HG02763 (cell line): ENCODE measurements around the gene RGS6.

ENCODE experiments used
- ATAC-seq: cut with Tn5 transposase; IDR thresholded peaks from one replicate; pipeline ENCODE4 v1.9.1; 2021; ENCODE audit warnings: mild to moderate bottlenecking, moderate library complexity; ENCODE audit not compliant: unreplicated experiment

Gene RGS6

DNA sequence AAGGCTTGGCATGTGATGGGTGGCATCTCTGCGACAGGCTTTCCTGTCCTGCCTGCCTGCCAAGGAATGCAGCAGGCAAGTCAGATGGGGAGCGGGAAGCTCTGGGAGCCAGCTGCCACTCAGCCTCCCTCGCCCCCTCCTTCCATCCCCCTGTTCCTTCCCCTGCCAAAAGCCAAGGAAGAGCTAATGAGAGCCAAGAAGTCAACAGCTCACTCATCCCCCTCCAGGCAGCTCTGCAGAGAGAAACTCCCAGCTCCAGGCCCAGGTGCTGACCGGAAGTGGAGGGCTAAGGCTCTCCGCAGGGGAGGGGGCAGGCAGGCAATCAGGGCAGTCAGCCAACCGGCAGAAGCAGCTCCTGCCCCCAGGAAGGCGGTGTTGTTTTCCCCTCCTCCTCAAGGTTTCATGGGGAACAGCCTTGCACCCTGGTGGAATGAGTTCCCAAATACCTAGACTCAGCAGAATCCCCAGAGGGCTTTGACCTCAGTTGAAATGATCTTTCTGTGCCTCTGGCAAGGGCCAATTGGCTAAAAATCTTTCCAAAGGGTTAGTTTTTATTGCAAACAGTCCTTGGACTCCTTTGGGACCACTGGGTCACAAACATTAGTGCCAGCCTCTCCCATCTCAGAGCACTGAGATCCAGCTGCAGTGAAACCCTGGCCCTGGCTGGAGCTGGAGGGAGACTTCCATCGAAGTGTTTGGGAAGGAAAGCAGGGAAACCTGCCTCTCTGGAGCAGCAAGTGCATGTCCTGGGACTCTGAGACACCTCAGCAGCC is 612.6 kb downstream of the RGS6 start:
- ATAC-seq: no peak

DNA sequence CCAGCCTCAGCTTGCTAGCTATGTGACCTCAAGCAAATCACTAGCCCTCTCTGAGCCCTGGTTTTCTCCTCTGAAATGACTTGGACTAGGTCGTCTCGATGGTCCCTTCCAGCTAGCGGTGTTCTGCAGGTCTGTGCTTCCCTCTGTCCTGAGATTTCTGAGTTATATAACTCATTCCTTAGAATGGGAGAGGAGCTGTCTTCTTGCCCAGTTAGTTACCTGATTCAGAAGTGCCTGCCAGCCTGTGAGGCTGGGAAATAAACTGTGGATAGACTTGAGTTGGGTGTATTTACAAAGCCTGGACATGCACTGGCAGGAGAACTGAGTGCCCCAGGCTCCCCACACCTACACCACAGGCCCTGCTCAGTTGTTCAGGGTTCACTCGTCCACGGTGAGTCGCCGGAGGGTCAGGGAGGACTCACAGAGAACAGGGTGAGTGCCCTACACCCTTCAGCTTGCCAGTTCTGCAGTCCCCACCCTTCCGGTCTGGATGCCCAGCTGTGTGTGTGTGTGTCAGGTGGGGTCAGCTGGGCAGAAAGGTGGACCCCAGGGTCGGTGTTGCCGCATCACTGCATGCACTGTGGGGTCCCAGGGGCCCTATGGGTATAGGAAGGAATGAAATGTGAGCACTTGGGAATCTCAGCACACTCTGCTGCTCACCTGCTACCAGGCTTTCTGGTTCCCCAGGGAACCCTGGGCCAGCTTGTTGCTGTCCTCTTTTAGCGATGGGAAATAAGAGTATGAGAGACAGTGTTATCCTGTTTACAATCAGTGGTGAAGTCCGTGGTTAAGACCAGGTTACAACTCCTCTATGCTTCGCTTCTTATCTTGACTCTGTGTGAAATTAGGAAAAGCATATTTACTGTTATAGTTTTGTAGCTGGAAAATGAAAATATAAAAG is 613.4 kb downstream of the RGS6 start:
- no peak for ATAC-seq

DNA sequence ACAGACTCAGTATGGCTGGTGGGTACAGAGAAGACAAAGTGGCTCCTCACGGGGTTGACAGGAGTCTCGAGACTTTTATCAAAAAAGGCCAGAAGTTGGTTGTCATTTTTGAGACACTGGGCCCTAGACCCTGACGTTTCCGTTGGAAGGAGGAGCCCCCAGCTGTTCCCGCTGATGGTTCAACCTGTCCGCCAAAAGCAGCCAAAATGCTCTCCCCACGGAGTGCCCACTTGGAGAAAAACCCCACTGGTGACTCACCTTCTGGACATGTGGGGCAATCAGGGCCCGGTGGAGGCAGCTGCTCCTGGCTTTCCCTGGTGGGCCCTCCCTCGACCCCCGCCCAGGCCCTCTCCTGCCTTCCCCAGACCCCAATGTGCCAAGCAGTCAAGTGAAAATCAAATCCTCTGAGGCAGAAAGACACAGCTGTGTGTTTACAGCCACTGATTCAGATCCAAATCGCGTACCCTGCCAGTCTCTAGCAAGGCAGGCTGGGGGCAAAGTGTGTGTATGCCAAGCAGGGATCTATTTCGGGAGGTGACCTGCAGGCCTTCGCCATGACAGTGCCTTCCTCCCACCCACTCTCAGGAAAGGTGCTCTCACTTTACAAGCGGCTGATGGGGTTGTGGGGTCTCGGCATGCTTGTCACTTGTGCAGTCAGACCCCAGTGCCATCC is 614.3 kb downstream of the RGS6 start:
- ATAC-seq: no peak

DNA sequence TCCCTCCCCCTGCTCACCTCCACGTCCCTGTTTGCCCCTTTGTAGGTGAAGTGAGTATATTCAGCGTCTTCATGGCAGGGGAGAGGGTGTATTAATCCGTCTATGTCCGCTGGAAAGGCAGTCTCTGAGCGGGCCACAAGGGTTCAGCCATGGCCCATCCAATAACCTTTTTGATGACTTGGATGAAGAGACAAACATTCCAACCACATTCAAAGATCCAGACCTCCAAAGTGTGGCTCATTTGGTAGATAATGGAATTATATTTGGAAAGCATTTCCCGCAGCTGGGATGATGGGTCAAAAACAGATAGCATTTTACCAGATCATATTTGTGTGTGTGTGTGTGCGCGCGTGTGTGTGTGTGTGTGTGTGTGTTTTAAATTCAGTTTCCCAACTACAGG is 615.8 kb downstream of the RGS6 start:
- ATAC-seq: no peak

DNA sequence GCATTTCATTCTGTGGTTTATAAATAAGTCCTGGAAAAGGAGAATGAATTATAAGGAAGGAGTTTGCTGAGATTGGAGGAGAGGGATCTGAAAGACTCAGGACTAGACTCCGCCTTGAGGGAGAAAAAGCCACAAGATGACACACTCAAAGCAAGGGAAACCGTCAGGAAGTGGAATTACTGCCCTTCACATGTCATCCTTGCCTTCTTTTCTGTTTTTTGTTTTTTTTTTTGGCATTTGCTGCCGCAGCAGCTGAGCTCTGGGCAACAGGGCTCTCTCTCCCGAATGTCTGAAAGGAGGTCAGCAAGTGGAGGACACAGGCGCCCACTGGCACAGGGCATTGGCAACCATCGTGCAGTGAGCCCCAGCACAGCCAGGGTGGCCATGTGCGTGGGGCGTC is 616.8 kb downstream of the RGS6 start:
- ATAC-seq: no peak

DNA sequence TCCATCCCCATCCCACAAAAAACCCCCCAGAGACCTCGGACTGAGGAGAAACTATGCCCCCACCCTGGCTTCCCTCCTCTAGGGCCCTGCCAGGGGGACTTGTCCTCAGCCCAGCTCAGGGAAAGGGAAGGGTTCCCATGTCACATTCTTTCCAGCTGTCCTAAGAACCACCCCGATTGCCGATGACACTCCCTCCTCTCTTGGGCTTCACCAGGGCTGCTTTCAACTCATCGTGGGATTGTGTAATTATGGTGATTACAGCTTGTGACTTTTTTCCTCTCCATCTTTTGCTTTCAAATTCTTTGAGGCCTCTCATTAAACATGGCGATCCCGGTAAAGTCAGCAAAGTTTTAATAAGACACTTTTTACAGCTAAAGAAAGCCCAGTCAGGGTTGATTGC is 617.6 kb downstream of the RGS6 start:
- no peak for ATAC-seq

DNA sequence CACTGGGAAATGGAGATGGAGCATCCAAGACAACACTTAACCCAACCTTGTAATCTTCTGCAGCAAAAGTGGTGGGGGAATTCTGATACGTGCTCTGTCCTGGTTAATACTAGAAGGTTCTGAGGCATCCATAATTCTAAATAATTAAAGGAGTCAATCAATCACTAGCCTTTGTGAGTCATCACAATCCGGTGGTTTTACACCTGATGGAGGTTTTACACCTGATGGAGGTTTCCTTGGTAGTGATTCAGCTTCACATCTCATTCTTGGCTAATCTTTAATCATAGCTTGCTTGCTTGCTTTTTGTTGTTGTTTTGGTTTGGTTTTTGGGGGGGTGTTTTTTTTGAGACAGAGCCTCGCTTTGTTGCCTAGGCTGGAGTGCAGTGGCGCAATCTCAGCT is 618.3 kb downstream of the RGS6 start:
- ATAC-seq: no peak

DNA sequence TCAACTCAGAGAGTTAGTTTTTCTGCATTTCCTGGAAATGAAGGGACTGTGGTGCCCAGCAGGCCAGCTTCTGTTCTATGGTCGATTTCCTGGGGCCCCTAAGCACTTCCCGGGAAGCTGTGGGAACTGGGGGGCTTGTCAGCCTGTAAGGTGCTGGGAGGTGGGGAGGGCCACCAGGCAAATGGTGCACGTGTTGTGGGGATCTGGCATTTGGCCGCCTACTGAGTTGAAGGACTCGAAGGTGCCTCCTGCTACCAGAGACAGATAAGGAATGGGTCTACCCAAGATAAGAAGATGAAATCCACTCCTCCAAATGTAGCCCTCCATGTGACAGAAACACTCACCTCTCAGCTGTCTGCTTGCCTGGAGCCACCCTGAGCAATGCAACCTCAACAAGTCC is 620.0 kb downstream of the RGS6 start:
- ATAC-seq: no peak

DNA sequence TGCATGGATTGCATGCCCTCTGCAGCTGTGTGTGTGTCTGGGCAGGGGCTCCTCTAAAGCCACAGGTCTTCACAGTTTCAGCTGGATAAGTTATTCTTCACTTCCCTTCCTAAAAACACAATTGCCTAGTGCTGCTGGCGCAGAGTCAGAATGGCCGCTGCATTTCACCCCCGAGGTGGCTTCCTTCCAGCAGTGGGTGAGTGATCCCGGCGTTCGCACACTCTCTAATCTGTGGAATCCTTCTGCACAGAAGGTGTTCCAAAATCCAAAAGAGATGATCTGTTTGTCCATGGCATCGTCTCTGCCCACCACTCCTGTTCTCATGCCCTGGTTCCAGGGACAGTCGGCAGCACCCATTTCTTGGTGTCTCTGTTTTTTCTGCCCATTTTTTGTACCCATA is 620.9 kb downstream of the RGS6 start:
- ATAC-seq: no peak

DNA sequence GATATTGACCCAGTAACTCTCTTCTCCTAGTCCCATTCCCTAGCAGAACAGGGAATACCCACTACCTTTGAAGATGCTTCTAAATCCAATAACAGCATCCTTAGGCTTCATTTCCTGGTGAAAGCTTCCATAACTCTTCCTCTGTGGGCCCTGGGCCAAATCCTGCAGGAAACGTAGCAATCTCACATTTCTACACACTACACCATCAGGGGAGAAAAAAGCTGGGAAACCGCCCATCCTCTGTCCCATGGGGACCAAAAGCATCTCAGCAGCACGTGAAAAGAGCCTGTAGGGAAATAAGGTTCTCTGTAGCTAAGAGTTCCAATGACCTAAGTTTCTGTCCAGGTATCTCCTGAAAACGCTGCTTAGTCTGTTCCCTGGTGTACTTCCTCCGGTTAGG is 621.4 kb downstream of the RGS6 start:
- ATAC-seq: no peak

DNA sequence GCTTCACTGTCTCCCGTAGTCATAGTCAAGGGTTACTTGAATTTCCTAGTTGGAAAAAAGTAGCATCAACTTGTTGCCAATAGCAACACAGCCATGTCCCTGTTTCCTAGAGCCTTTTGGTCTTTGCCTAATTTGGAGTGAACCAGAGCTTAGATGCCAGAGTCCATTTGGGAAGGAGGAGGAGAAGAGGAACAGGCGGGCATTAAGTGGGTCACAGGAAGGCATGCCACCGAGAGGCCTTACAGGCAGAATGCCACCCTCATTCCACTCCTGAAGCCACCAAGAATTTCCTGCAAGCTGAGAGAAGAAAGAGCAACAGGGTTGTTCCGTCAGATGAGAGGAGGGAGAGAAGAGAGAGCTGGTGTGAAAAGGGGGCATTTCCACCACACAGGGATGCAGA is 622.2 kb downstream of the RGS6 start:
- ATAC-seq: no peak

DNA sequence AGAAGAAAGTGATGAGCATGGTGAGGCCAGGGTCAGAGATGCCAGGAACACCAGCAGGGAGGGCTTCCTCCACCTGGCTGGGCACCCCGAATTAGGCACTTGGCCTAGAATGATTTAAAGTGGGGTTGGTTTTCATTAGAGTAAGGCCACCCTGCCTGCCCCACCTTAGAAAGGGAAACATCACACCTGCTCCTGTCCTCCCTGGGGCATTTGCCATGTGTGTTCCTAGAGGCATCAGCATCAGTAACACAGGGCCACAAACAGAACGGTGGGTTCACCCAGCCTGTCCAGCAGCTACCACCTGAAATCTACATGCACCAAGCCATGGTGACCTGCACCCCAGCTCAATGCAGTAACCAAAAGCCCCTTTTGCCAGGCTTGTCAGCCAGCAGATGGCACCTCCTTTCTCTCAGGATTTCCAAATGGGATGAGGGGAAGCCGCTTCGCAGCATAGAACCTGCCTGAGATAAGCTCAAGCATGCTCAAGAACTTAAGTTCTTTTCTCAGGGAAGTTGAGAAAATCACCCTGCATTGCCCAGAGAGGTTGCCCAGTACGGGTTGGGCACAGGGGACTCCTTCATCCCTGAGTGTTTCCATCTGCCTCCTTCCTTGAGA is 622.9 kb downstream of the RGS6 start:
- no peak for ATAC-seq

DNA sequence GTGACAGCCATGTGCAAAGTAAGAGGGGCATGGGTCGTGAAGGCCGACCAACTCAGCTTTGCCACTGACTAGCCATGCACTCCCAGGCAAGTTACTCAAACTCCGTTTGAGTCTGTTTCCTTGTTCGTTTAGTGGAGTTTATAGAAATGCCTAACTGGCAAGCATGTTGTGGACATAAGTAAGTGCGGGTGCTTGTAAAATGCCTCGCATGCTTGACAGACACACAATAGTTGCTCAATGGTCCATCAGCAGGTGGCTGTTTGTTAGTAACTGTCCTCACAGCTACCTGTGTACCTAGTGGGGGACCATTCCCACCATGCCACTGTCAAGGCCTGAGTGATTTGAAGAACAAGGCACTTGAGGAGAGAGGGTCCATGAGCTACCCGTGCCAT is 623.4 kb downstream of the RGS6 start:
- no peak for ATAC-seq

DNA sequence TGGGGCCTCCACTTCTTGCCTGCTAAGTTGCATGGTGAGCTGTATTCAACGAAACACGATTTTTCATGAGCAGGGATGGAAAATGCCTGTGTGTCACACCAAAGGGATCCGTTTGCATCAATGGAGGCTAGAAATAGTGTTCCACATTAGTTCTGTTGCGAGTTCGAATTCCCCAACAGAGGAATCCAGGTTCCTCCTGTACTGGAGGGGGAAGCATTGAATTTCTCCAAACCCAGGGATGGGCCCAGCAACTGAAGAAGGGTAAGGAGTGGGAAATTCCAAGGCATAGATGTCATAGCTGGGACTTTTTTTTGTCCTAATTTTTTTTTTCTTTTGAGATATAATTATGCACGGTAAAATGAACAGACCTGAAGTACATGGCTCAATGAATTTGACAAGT is 625.4 kb downstream of the RGS6 start:
- ATAC-seq: no peak

DNA sequence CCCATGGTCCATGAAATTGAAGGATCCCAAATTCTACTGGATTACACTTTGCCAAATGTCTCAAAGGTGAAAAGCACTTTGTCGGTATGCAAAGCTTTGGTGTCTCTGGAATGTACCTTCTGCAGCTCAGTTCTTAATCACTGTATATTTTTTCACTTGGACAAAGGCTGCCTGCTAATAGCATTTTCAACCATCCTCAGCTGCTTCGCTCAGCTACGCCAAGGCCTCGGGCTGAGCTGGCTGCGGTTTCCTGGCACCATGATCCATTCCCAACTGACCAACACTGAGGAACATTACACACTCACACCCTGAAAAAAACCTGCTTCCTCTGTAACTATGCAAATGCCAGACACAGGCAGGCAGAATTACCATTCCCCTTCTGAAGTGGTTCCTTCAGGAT is 626.5 kb downstream of the RGS6 start:
- ATAC-seq: no peak

DNA sequence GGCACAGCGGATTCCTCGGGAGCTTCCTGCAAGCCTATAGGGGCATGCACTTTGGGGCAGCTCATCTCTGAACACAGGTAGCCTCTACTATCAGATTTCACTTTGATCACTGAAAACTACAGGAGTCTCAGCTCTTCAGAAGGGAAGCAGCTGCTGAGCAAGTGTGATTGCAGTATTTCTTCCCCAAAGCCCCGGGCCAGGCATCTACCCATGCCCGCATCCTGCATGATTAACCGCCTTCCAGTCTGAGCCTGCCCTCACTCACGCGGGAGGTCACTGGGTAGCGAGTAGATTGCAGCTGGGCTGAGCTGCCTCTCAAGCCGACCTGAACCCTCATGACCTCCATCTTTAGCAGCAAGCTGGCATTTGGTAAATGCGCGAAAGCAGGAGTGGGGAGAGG is 627.0 kb downstream of the RGS6 start:
- no peak for ATAC-seq

DNA sequence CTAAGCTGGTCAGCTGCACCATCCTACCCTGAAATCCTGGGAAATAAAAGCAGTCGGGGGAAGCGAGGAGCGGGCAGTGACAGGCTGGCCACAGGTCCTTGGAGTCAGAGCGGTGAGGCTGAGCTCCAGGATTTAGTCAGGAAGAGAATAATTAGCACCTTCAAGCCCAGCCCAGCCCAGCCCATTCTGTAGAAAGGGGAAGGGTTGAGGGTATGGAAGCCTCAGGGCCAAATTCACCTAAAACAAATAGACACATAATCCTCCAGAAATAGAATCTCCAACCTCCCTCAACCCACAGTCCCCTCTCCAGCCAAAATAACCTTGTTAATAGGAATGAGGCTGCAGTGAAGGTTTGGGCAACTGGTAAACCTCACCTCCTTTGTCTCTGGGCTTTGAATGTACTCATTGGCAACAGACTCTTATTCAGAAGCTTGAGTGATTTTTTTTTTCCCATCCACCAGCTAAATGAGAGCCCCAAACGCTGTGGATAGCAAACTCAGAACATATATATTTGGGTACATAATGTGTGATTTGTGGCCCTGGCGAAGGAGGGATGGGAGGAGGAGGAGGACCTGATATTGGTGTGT is 627.5 kb downstream of the RGS6 start:
- no peak for ATAC-seq

DNA sequence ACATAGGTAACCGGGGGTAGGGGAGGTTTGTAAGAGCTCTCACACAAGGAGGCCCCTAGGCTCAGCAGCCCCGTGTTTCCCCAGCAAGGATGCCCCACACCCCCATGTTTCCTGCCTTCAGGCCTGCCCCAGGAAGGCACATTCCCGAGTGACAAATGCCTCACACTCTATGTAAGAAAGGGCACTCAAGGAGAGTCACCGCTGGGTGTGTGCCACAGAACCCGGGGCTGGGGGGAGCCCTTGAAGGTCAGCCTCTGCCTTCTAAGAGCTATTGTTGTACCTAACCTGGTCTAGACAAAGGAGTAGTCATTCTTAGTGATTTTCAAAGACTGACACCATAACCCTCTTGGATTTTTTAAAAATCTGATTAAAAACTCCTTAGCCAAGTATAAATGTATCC is 628.1 kb downstream of the RGS6 start:
- ATAC-seq: no peak

DNA sequence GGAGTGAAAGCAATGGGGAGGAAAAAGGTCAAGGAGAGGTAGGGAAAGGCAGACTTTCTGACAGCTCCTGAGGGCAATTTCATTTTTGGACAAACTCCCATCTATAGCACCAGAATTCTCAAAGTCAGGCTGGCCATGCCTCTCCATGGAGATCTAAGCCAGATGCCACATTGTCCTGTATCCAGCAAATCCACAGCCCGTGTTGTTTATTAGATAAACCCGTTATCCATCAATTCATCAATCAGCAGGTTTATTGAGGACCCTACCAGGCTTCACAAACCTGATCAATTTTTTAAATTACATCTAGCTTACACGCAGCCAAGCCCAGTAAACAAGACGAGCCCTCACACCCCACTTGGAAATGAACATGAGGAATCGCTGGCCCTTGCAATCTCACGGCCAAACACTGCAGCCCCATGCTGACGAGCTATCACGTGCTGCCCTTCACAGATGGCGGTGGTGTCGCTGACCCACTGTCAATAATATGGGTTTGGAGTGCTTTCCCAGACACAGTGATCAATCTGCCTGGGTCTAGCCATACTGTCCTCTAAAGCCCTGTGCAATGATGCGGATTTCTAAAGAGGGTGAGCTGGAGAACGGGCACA is 628.8 kb downstream of the RGS6 start:
- no peak for ATAC-seq

DNA sequence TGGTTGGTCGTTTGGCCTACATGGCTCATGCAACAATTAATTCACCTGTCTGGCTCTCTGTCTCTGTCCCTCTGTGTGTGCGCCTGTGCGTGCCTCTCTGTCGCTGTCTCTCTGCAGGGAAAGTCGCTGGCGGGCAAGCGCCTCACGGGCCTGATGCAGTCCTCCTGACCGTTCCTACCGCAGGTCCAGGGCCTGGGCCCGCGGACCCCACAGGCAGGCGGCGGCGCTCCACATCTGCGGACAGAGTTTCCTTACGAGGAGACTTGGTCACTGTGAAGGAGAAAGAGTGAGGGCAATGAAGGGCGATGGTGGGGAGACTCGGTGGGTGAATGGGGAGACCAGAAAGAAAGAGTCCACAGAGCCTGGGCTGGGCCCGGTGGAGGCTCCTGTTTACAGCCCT is 630.1 kb downstream of the RGS6 start:
- no peak for ATAC-seq

DNA sequence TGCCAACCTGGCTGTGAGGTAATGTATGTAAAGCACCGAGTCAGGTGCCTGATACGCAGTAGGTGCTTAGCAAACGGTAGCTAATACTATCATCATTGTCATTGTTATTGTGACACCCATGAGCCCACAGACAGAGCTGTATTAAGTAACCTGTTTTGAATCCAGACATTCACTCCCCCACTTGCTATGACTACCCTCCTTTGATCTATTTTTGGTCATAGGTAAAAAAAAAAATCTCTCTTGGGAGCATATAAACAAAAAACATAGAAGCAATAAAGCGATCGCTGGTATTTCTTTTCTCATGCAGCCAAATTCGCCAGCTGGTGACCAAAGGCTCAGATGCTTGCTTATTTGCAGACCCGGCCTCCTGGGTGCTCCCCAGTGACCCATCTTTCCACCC is 631.4 kb downstream of the RGS6 start:
- no peak for ATAC-seq
